Osteocyte (in vitro differentiated cells): ENCODE measurements around the gene TTF2. TPM values are rescaled to one million over a fixed set of nuclear protein-coding genes. Genes with fewer than 3 reads are reported as not detected.

Source experiments
- DNase-seq: peaks from one replicate; pipeline ENCODE4 v3.0.0; 2021; ENCODE audit warnings: mixed read lengths; ENCODE audit not compliant: unreplicated experiment; ENCODE audit errors: extremely low spot score
- H3K27ac Mint-ChIP-seq: one replicate; pipeline ENCODE4 v1.8.0; 2021; ENCODE audit warnings: mild to moderate bottlenecking, mixed read lengths; ENCODE audit not compliant: unreplicated experiment
- H3K27me3 Mint-ChIP-seq: one replicate; pipeline ENCODE4 v1.8.0; 2021; ENCODE audit warnings: mixed read lengths; ENCODE audit not compliant: unreplicated experiment
- H3K36me3 Mint-ChIP-seq: one replicate; pipeline ENCODE4 v1.8.0; 2021; ENCODE audit warnings: mixed read lengths; ENCODE audit not compliant: unreplicated experiment
- H3K4me1 Mint-ChIP-seq: one replicate; pipeline ENCODE4 v1.8.0; 2021; ENCODE audit warnings: mixed read lengths; ENCODE audit not compliant: unreplicated experiment
- H3K4me3 Mint-ChIP-seq: one replicate; pipeline ENCODE4 v1.8.0; 2021; ENCODE audit warnings: mild to moderate bottlenecking, moderate library complexity, mixed read lengths; ENCODE audit not compliant: unreplicated experiment
- H3K9me3 Mint-ChIP-seq: one replicate; pipeline ENCODE4 v1.8.0; 2021; ENCODE audit warnings: mixed read lengths; ENCODE audit not compliant: unreplicated experiment
- total RNA-seq: library from RNA; stranded (reverse); gene quantifications from 2 replicates; pipeline ENCODE4 v1.2.1, GENCODE V29; 2021
- TF ChIP-seq, protein P1 (sequence below): fragments of 200-600 bp; sonication (generic); IDR thresholded peaks from 2 replicates; pipeline ENCODE4 v1.5.0; 2021; ENCODE audit warnings: antibody characterized with exemption, mild to moderate bottlenecking, moderate library complexity

The TTF2 gene
- total RNA-seq, 1 donor from 2014 or later = 17.4 TPM

DNA sequence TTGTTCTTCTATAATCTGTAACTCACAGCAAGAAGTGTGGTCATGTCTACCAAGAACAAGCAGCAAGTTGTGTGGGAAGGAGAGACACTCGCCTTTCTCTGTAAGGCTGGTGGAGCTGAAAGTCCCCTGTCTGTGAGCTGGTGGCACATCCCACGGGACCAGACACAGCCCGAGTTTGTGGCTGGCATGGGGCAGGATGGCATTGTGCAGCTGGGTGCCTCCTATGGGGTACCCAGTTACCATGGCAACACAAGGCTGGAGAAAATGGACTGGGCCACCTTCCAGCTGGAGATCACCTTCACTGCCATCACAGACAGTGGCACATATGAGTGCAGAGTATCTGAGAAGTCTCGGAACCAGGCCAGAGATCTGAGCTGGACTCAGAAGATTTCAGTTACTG, 43.1 kb upstream of the TTF2 start:
- Mint-ChIP-seq H3K27me3 (no peaks in the 10 kb centered on the region), H3K27ac (no peak overlapping the region), H3K9me3 (no peaks in the 10 kb centered on the region), H3K36me3 (no peaks in the 10 kb centered on the region), H3K4me3 (no peak overlapping the region), H3K4me1 (peaks cover under 1% of the 10 kb centered on the region)
- TF ChIP-seq, protein P1, sequence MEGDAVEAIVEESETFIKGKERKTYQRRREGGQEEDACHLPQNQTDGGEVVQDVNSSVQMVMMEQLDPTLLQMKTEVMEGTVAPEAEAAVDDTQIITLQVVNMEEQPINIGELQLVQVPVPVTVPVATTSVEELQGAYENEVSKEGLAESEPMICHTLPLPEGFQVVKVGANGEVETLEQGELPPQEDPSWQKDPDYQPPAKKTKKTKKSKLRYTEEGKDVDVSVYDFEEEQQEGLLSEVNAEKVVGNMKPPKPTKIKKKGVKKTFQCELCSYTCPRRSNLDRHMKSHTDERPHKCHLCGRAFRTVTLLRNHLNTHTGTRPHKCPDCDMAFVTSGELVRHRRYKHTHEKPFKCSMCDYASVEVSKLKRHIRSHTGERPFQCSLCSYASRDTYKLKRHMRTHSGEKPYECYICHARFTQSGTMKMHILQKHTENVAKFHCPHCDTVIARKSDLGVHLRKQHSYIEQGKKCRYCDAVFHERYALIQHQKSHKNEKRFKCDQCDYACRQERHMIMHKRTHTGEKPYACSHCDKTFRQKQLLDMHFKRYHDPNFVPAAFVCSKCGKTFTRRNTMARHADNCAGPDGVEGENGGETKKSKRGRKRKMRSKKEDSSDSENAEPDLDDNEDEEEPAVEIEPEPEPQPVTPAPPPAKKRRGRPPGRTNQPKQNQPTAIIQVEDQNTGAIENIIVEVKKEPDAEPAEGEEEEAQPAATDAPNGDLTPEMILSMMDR = no peak
- DNase-seq = no peak

DNA sequence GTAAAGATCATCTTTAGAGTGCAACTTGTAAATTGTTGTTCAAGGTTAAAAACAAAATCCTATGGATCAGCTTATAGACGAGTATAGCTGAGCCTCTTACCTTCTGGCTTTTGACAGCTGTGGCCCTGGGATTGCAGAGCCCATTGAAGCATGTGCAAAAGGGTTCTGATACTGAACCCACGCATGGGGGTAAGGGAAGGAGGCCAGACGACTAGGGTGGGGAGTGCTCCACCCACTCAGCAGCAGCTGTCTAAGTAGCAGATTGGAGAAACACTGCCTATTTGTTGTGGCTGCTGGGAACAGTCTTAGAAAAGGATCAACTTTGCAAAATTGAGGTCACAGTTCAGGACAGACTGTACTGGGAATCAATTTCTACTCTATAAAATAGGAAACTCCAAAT, 42.5 kb upstream of the TTF2 start:
- H3K4me1 Mint-ChIP-seq = peaks cover 4% of the 10 kb centered on the region
- H3K27ac Mint-ChIP-seq = no peak overlapping the region
- no peak for DNase-seq
- TF ChIP-seq, protein P1 = no peak
- H3K9me3 Mint-ChIP-seq = no peaks in the 10 kb centered on the region
- H3K27me3 Mint-ChIP-seq = no peaks in the 10 kb centered on the region
- no peak overlapping the region for H3K4me3 Mint-ChIP-seq
- no peaks in the 10 kb centered on the region for H3K36me3 Mint-ChIP-seq

DNA sequence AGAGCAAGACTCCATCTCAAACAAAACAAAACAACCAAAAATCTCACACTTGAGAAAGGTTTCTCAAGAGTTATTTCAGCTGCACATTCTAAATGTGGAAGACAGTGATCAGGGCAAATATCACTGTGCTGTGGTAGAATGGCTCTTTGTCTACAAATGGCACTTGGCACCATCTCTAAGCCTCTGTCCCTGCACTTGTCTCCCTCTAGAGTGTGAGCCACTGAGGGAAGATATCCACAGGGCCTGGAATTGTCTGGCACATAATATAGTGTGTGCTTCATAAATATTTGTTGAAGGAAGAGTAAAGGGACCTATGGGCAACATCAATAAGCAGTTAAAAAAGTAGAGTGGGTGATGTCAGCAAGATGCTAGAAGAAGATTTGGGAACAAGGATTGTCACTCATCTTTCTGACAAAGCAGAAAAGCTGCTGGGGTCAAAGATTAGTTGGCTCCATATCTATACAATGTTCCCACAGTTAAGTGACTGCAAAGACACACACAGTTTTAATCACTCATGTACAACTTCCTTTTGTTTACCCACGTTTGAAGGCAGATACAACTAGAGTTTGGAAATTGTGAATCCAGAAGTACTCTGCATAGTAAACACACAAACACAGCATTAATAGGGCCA, 39.5 kb upstream of the TTF2 start:
- Mint-ChIP-seq H3K4me3 (no peak overlapping the region), H3K27ac (no peak overlapping the region), H3K27me3 (no peaks in the 10 kb centered on the region), H3K9me3 (no peaks in the 10 kb centered on the region), H3K36me3 (no peaks in the 10 kb centered on the region), H3K4me1 (peaks cover 4% of the 10 kb centered on the region)
- DNase-seq = no peak
- TF ChIP-seq, protein P1 = no peak

DNA sequence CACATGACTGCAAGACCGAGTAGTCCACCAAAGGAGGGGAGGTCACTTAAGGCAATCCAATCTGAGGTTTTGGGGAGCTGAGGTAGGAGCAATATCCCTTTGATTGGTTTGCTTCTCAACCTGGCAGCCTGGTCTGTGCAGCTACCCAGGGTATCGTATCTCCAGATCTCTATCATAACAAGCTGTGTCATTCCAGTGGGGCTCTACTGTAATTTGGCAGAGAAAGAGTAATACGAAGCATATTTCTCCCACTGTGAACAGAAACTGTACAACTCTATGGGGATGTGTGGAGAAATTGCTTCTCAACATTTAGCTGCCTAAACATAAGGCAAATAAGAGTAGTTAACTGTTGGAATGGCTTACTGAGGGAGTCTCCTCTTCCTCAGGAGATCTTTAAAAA, 38.0 kb upstream of the TTF2 start:
- no peaks in the 10 kb centered on the region for H3K27me3 Mint-ChIP-seq
- H3K9me3 Mint-ChIP-seq = no peaks in the 10 kb centered on the region
- no peak overlapping the region for H3K4me3 Mint-ChIP-seq
- DNase-seq = no peak
- H3K27ac Mint-ChIP-seq = no peak overlapping the region
- peaks cover 16% of the 10 kb centered on the region for H3K4me1 Mint-ChIP-seq
- TF ChIP-seq, protein P1 = no peak
- H3K36me3 Mint-ChIP-seq = no peaks in the 10 kb centered on the region

DNA sequence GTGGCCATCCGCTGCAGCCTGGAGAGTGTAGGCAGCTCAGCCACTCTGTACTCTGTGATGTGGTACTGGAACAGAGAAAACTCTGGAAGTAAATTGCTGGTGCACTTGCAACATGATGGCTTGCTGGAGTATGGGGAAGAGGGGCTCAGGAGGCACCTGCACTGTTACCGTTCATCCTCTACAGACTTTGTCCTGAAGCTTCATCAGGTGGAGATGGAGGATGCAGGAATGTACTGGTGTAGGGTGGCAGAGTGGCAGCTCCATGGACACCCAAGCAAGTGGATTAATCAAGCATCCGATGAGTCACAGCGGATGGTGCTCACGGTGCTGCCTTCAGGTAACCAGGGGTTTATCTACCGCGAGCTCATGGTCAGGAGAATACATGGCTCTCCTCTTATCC, 34.6 kb upstream of the TTF2 start:
- peaks cover 16% of the 10 kb centered on the region for H3K4me1 Mint-ChIP-seq
- TF ChIP-seq, protein P1 = no peak
- H3K9me3 Mint-ChIP-seq = no peaks in the 10 kb centered on the region
- DNase-seq = no peak
- peaks cover 3% of the 10 kb centered on the region for H3K27me3 Mint-ChIP-seq
- H3K27ac Mint-ChIP-seq = no peak overlapping the region
- no peaks in the 10 kb centered on the region for H3K36me3 Mint-ChIP-seq
- no peak overlapping the region for H3K4me3 Mint-ChIP-seq
